ENCODE measurements around the gene PKNOX2.

PKNOX2 gene

DNA sequence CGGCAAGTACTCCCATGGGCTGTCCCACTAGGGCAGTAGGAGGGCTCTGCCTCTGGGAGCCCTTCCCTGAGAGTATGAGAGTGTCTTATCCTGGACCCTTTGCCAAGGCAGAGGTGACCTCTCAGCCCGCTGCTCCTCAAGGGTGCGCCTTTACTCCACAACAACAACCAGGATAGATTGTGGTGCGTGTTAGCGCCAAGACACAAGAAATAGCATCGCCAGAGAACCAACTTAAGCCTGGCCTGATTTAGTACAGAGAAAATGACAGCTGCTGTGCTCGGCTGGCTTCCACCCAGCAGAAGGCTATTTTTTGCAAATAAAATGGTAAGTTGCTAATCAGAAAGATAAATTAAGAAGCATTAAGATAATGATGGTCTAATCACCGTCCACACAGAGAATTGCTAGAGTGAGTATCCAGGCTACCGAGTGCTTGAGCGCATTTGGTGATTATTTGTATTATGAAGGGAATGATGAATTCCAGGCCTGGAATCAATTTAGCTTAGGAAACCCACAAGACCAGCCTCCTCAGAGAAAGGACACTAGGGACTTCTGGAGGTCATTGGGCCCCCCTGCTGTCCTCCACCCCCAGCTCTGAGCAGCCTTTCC, 119.8 kb downstream of the PKNOX2 start:
- Histone ChIP-seq H3K79me2 (ENCODE audit: control insufficient read depth, insufficient read depth, low read length, unreplicated experiment) (no peaks in the 10 kb centered on the region), H3K27ac (ENCODE audit: low read depth, low read length) (no peak overlapping the region), H3K4me1 (ENCODE audit: control insufficient read depth, insufficient read depth, low read length, unreplicated experiment) (no peaks in the 10 kb centered on the region), H3K36me3 (ENCODE audit: insufficient read depth, low read length) (no peaks in the 10 kb centered on the region), H3K4me3 (ENCODE audit: low read depth, low read length) (no peak overlapping the region), H3K27me3 (ENCODE audit: insufficient read depth, low read length) (peaks cover 38% of the 10 kb centered on the region), H2AFZ (ENCODE audit: low read length, unreplicated experiment) (no peak overlapping the region)

DNA sequence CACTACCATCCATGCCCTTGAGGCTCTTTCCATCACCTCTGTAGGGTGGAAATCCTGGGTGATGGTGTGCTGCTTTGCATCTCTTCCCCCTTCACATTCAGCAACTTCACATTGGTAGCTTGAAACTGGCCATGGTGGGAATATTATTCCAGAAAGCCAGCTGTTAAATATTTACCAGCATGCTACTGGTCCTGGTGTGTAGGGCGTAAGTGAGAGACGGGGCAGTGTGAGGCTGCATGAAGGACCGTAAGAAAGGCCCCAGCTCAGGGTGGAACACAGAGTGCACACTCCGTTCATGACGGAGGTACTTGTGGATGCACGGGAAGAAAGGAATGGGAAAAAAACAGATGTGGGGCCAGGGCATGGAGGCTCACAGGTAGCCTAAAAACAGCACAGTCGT, 121.3 kb downstream of the PKNOX2 start:
- no peak overlapping the region for H3K27ac ChIP-seq (ENCODE audit: low read depth, low read length)
- no peaks in the 10 kb centered on the region for H3K36me3 ChIP-seq (ENCODE audit: insufficient read depth, low read length)
- no peak overlapping the region for H3K4me3 ChIP-seq (ENCODE audit: low read depth, low read length)
- H3K27me3 ChIP-seq (ENCODE audit: insufficient read depth, low read length): peaks cover 50% of the 10 kb centered on the region
- no peaks in the 10 kb centered on the region for H3K79me2 ChIP-seq (ENCODE audit: control insufficient read depth, insufficient read depth, low read length, unreplicated experiment)
- no peaks in the 10 kb centered on the region for H3K4me1 ChIP-seq (ENCODE audit: control insufficient read depth, insufficient read depth, low read length, unreplicated experiment)
- no peak overlapping the region for H2AFZ ChIP-seq (ENCODE audit: low read length, unreplicated experiment)

DNA sequence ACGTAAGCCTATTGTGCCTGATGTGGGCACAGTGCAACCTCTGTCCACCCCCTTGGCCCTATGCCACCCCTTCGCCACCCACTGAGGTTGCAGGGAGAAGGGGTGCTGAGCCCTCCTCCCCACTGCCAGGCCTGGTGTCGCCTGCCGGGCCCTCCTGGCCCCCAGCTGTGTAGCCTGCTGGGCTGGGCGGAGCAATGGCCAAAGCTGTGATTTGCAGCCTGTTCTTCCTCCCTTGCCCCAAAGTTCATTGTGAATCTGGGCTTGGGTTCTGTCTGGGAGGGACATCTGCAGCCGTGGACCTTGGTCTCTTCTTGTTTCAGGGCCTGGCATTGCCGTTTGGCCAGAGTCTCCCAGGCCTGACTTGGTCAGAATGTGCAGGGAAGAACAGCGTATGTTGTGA, 121.9 kb downstream of the PKNOX2 start:
- Histone ChIP-seq H2AFZ (ENCODE audit: low read length, unreplicated experiment) (no peak overlapping the region), H3K36me3 (ENCODE audit: insufficient read depth, low read length) (no peaks in the 10 kb centered on the region), H3K27ac (ENCODE audit: low read depth, low read length) (no peak overlapping the region), H3K27me3 (ENCODE audit: insufficient read depth, low read length) (peaks cover 57% of the 10 kb centered on the region), H3K4me3 (ENCODE audit: low read depth, low read length) (no peak overlapping the region), H3K79me2 (ENCODE audit: control insufficient read depth, insufficient read depth, low read length, unreplicated experiment) (no peaks in the 10 kb centered on the region), H3K4me1 (ENCODE audit: control insufficient read depth, insufficient read depth, low read length, unreplicated experiment) (no peaks in the 10 kb centered on the region)

DNA sequence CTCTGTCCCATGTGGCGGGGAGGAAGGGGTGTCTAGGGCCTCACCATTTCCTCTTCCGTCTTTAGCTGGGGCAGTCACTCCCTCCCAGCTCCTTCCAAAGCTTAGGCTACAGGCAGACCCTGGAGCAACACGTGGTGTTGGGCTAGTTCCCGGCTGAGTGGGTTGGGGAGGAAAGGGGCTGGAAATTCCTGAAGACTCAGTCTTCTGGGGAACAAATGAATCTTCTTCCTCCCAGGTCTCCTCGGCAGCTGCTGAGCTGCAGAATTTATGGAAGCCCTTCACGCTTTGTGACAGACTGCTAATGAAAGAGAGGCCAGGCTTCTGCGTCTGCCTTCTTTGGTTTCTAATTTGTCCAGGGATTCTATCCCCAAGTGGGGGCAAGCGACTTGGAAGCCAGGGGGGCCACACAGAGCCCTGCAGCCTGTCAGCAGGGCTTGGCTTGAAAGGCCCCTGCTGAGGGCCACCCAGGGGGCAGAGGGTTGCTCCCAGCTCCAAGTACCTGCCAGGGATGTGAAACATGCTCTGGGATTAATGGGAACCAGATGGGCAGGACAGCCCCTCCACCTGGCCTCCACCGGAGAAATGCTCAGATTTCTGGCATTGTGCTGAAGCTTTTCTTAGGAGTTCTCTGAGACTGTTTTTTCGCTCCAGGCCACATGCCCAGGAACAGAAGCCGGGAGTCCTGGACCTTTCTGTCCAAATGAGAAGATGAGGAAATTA, 123.1 kb downstream of the PKNOX2 start:
- no peaks in the 10 kb centered on the region for H3K4me1 ChIP-seq (ENCODE audit: control insufficient read depth, insufficient read depth, low read length, unreplicated experiment)

DNA sequence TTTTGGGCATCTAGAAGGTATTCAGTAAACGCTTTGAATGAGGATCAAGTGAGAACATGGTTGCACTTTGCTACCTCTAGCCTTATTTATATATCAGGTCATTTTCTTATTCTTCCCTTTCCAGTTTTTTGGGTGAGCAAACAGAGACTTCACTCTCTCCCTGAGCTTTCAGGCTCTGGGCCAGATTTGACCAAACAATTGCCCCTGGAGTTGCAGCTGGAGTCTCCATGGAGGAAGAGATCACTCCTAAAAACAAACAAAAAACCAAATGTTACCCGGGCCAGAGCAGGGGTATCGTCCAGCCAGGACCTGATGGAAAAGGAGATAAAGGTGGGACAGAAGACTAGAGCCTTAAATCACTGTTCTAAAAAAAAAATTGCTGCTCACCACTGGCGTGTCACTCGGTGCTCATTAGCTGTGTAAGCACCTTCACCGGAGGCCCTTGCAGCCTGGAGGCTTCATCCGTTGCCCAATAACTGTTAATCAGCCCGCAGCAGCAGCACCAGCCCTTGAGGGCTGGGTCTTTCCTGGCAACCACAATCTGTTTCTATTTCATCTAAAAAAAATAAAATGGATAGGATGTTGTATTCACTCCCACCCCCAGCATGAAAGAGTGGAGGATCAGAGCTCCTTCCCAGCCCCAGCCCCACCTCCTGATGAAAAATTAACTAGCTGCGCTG, 125.0 kb downstream of the PKNOX2 start:
- Histone ChIP-seq H2AFZ (ENCODE audit: low read length, unreplicated experiment) (no peak overlapping the region), H3K27me3 (ENCODE audit: insufficient read depth, low read length) (peaks cover 75% of the 10 kb centered on the region)

More for the DNA sequence above, 123.1 kb downstream of the PKNOX2 start:
- Histone ChIP-seq H2AFZ (ENCODE audit: low read length, unreplicated experiment) (no peak overlapping the region), H3K27me3 (ENCODE audit: insufficient read depth, low read length) (peaks cover 68% of the 10 kb centered on the region), H3K4me3 (ENCODE audit: low read depth, low read length) (no peak overlapping the region), H3K79me2 (ENCODE audit: control insufficient read depth, insufficient read depth, low read length, unreplicated experiment) (no peaks in the 10 kb centered on the region), H3K27ac (ENCODE audit: low read depth, low read length) (no peak overlapping the region), H3K36me3 (ENCODE audit: insufficient read depth, low read length) (no peaks in the 10 kb centered on the region)

DNA sequence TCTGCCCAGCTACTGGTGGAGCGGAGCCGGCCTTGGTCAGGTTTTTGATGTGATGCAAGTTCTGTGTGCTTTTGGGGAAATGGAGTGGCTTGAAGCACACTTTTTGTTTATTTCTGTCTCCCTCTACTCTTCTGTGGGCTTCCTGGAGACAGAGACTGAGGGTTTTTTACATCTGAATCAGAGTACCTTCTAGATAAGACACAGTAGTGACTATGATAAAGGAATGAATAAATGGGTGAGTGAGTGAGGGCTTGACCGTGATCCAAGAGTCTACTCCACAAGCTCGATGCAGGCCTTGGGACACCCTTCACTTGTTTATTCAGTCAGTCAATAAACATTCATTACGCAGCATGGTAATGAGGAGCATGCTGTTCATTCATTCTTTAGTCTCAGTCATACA, 125.7 kb downstream of the PKNOX2 start:
- Histone ChIP-seq H3K36me3 (ENCODE audit: insufficient read depth, low read length) (no peaks in the 10 kb centered on the region), H3K27me3 (ENCODE audit: insufficient read depth, low read length) (peaks cover 76% of the 10 kb centered on the region), H3K27ac (ENCODE audit: low read depth, low read length) (no peak overlapping the region), H2AFZ (ENCODE audit: low read length, unreplicated experiment) (no peak overlapping the region), H3K4me1 (ENCODE audit: control insufficient read depth, insufficient read depth, low read length, unreplicated experiment) (no peaks in the 10 kb centered on the region), H3K79me2 (ENCODE audit: control insufficient read depth, insufficient read depth, low read length, unreplicated experiment) (no peaks in the 10 kb centered on the region), H3K4me3 (ENCODE audit: low read depth, low read length) (no peak overlapping the region)

More for the DNA sequence above, 125.0 kb downstream of the PKNOX2 start:
- H3K4me1 ChIP-seq (ENCODE audit: control insufficient read depth, insufficient read depth, low read length, unreplicated experiment): no peaks in the 10 kb centered on the region
- H3K79me2 ChIP-seq (ENCODE audit: control insufficient read depth, insufficient read depth, low read length, unreplicated experiment): no peaks in the 10 kb centered on the region
- no peak overlapping the region for H3K4me3 ChIP-seq (ENCODE audit: low read depth, low read length)
- H3K36me3 ChIP-seq (ENCODE audit: insufficient read depth, low read length): no peaks in the 10 kb centered on the region
- H3K27ac ChIP-seq (ENCODE audit: low read depth, low read length): no peak overlapping the region

DNA sequence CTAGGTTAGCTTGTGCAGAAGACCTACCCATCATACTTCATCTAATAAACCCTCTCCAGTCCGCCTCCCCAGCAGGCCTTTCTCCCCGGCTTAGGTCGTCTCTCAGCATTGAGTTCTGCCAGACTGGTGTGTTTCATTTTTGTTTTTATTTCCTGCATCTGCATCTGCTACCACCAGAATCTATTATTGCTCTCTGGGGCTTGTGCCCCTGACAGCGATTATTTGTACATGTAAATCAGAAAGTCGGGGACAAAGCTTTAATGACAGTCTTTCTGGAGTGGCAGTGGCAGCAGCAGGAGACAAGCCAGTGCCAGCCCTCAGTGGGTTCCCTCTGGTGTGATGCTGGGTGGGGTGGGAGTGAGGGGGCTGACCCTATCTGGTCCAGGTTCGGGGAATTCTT, 127.5 kb downstream of the PKNOX2 start:
- H3K4me1 ChIP-seq (ENCODE audit: control insufficient read depth, insufficient read depth, low read length, unreplicated experiment): no peaks in the 10 kb centered on the region
- no peak overlapping the region for H3K4me3 ChIP-seq (ENCODE audit: low read depth, low read length)
- H2AFZ ChIP-seq (ENCODE audit: low read length, unreplicated experiment): no peak overlapping the region
- no peaks in the 10 kb centered on the region for H3K36me3 ChIP-seq (ENCODE audit: insufficient read depth, low read length)
- no peaks in the 10 kb centered on the region for H3K79me2 ChIP-seq (ENCODE audit: control insufficient read depth, insufficient read depth, low read length, unreplicated experiment)
- peaks cover 79% of the 10 kb centered on the region for H3K27me3 ChIP-seq (ENCODE audit: insufficient read depth, low read length)
- H3K27ac ChIP-seq (ENCODE audit: low read depth, low read length): no peak overlapping the region

DNA sequence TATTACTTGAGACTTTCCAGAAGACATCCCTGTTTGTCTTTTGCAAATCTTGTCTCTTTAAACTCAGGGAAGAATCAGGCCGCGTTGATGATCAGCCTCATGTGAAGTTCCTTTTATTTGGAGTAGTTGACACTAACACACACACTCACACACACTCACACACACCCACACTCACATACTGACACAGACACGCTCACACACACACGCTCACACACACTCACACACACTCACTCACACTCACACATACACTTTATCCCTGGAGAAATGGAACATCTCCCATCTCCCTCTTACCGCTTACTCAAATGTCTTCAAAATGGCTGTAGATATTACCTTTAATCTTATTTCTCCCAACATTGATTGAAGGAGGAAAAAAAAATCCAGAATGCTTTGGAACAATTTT, 129.0 kb downstream of the PKNOX2 start:
- Histone ChIP-seq H2AFZ (ENCODE audit: low read length, unreplicated experiment) (no peak overlapping the region), H3K36me3 (ENCODE audit: insufficient read depth, low read length) (no peaks in the 10 kb centered on the region), H3K27ac (ENCODE audit: low read depth, low read length) (no peak overlapping the region), H3K27me3 (ENCODE audit: insufficient read depth, low read length) (peaks cover 74% of the 10 kb centered on the region), H3K4me1 (ENCODE audit: control insufficient read depth, insufficient read depth, low read length, unreplicated experiment) (no peaks in the 10 kb centered on the region), H3K79me2 (ENCODE audit: control insufficient read depth, insufficient read depth, low read length, unreplicated experiment) (no peaks in the 10 kb centered on the region), H3K4me3 (ENCODE audit: low read depth, low read length) (no peak overlapping the region)

DNA sequence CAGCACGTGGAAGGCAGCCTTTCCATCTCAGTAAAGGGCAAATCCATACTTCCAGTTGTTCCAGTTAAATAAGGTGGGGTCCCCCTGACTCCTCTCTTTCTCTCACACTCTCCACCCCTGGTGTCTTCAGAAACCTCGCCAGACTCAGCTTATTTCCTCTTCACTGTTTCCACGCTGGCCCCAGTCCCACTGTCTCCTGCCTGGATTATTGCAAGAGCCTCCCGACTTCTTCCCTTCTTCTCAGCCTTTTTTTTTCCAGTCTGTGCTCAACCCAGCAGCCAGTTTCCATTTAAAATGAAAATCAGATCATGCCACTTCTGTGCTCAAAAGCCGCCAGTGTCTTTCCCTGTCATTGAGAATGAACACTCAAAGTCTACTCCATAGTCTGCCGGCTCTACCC, 131.4 kb downstream of the PKNOX2 start:
- H3K4me1 ChIP-seq (ENCODE audit: control insufficient read depth, insufficient read depth, low read length, unreplicated experiment): peaks cover 7% of the 10 kb centered on the region
- H3K36me3 ChIP-seq (ENCODE audit: insufficient read depth, low read length): no peaks in the 10 kb centered on the region
- peaks cover 61% of the 10 kb centered on the region for H3K27me3 ChIP-seq (ENCODE audit: insufficient read depth, low read length)
- no peak overlapping the region for H3K27ac ChIP-seq (ENCODE audit: low read depth, low read length)
- H3K79me2 ChIP-seq (ENCODE audit: control insufficient read depth, insufficient read depth, low read length, unreplicated experiment): no peaks in the 10 kb centered on the region
- H3K4me3 ChIP-seq (ENCODE audit: low read depth, low read length): no peak overlapping the region
- H2AFZ ChIP-seq (ENCODE audit: low read length, unreplicated experiment): no peak overlapping the region

DNA sequence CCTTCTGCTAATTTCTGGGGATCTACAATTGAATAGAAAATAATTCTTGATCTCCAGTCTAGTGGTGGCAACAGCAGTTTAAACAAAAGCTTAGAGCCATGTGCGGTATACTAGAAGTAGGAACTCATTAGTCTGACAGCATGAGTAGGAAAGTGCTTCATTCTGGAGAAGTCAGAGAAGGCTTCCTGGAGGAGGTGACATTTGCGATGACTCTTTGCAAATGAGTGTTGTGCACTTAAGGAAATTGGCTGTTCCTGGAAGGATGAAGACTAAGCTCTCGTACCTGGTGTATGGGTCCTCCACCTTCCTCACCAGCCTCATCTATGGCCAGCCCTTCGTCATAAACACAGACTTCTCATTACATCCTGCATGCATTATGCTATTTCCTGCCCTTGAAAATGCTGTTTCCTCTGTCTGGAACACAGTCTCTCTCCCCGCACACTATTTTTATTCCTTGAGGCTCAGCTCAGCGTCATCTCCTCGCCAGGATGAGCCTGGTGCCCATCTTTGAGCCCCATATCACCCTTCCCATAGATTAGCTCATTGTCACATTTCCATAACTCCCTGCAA, 132.9 kb downstream of the PKNOX2 start:
- Histone ChIP-seq H3K4me3 (ENCODE audit: low read depth, low read length) (no peak overlapping the region), H3K27ac (ENCODE audit: low read depth, low read length) (no peak overlapping the region), H3K79me2 (ENCODE audit: control insufficient read depth, insufficient read depth, low read length, unreplicated experiment) (no peaks in the 10 kb centered on the region), H2AFZ (ENCODE audit: low read length, unreplicated experiment) (no peak overlapping the region), H3K4me1 (ENCODE audit: control insufficient read depth, insufficient read depth, low read length, unreplicated experiment) (peaks cover 9% of the 10 kb centered on the region), H3K27me3 (ENCODE audit: insufficient read depth, low read length) (peaks cover 46% of the 10 kb centered on the region), H3K36me3 (ENCODE audit: insufficient read depth, low read length) (no peaks in the 10 kb centered on the region)

Data from ACC112 (cell line).